PC-3 (cell line): ENCODE results near the gene OSBPL6.

Source experiments
- CTCF ChIP-seq: fragments of 300-600 bp; sonication (generic); conservative IDR thresholded peaks from 2 replicates; pipeline ENCODE4 v1.5.1; 2017; ENCODE audit warnings: antibody characterized with exemption, low read depth, mild to moderate bottlenecking, low read length
- EZH2 ChIP-seq: fragments of 300-600 bp; sonication (generic); IDR thresholded peaks from one replicate; pipeline ENCODE4 v1.6.1; 2017; ENCODE audit warnings: antibody characterized with exemption, mild to moderate bottlenecking, low read length; ENCODE audit not compliant: unreplicated experiment
- EZH2phosphoT487 ChIP-seq: fragments of 300-600 bp; sonication (generic); IDR thresholded peaks from 2 replicates; pipeline ENCODE4 v1.6.1; 2018; ENCODE audit warnings: mild to moderate bottlenecking, antibody characterized with exemption, low read length, borderline replicate concordance

GRCh38 chr2:178200331-178200730, 6.0 kb downstream of the OSBPL6 start:
- TF ChIP-seq CTCF: no peak
- TF ChIP-seq EZH2: no peak
- TF ChIP-seq EZH2phosphoT487: no peak
